Measurements from ENCODE around the gene PALLD.

Gene PALLD

GRCh38 chr4:168863719-168864647 lies 367.1 kb downstream of the PALLD start:
- DNase-seq, result no peak

GRCh38 chr4:168864821-168865541 lies 368.1 kb downstream of the PALLD start:
- peak; percentile 6 for DNase-seq

- no peak for DNase-seq
Measured at GRCh38 chr4:168865854-168866253, 369.0 kb downstream of the PALLD start.

GRCh38 chr4:168866635-168867034 lies 369.8 kb downstream of the PALLD start:
- DNase-seq, result no peak

GRCh38 chr4:168867128-168867527 lies 370.3 kb downstream of the PALLD start:
- DNase-seq, result no peak

GRCh38 chr4:168868044-168868781 lies 371.4 kb downstream of the PALLD start:
- DNase-seq, result no peak

GRCh38 chr4:168868802-168869201 lies 371.9 kb downstream of the PALLD start:
- no peak for DNase-seq

GRCh38 chr4:168870004-168870403 lies 373.2 kb downstream of the PALLD start:
- no peak for DNase-seq

GRCh38 chr4:168871632-168872031 lies 374.8 kb downstream of the PALLD start:
- DNase-seq, result no peak

GRCh38 chr4:168874083-168874482 lies 377.2 kb downstream of the PALLD start:
- no peak for DNase-seq

- DNase-seq, result no peak
Measured at GRCh38 chr4:168876106-168876505, 379.3 kb downstream of the PALLD start.

GRCh38 chr4:168877511-168878491 lies 380.9 kb downstream of the PALLD start:
- DNase-seq, result no peak

GRCh38 chr4:168878623-168879022 lies 381.8 kb downstream of the PALLD start:
- no peak for DNase-seq

- DNase-seq, result peak; percentile 65
Measured at GRCh38 chr4:168879188-168879587, 382.3 kb downstream of the PALLD start.

GRCh38 chr4:168880072-168880675 lies 383.3 kb downstream of the PALLD start:
- no peak for DNase-seq

- DNase-seq, result peak; percentile 81
Measured at GRCh38 chr4:168880811-168881595, 384.2 kb downstream of the PALLD start.

GRCh38 chr4:168881781-168882420 lies 385.0 kb downstream of the PALLD start:
- DNase-seq, result no peak

GRCh38 chr4:168882650-168883233 lies 385.9 kb downstream of the PALLD start:
- DNase-seq, result no peak

GRCh38 chr4:168883513-168883912 lies 386.7 kb downstream of the PALLD start:
- DNase-seq, result no peak
